Measurements from ENCODE around the gene IFNA6. TPM values are rescaled to one million over a fixed set of nuclear protein-coding genes. Genes with fewer than 3 reads are reported as not detected.

IFNA6 gene
- total and polyA plus RNA-seq, 10 of the 15 experiments (the other 5 are each of a cell fraction or from before 2014, with no cell fraction given): 0.04 TPM; not detected in 9

GRCh38 chr9:21334701-21335632, 15.7 kb downstream of the IFNA6 start, which contains the start of gene KLHL9:
Gene KLHL9, minus strand, starts transcription at chr9:21335404. Its CDS starts 545 bp downstream, at chr9:21334859.
- CTCF ChIA-PET: interaction anchor here (0.7 to 8.3 kb wide), 15 partner anchors 9 to 340 kb away, joined by 3 to 256 read pairs (median 6); partner anchors contain the start of gene IFNA2
- 2% methylated on average over 38 of the region's 55 CpGs for WGBS (ENCODE audit: insufficient coverage, insufficient replicate concordance, low lambda C conversion rate, missing lambda C conversion rate)
- TF ChIP-seq NBN (IDR thresholded peaks at IDR 0.05) (0 out of 2 replicates have a peak, but pooled peaks have one; percentile 56), TCF12 (IDR thresholded peaks at IDR 0.05; ENCODE audit: low read depth, low read length) (peak; percentile 22; the same call in 1 of the 2 replicates), EZH2 (IDR thresholded peaks at IDR 0.05; ENCODE audit: borderline replicate concordance, control insufficient read depth, low read depth, low read length) (no peak), SPI1 (IDR thresholded peaks at IDR 0.05; ENCODE audit: borderline replicate concordance, insufficient read depth, low read depth, low read length) (peak; percentile 72), PML (IDR thresholded peaks at IDR 0.05; ENCODE audit: low read length) (peak; percentile 62; the same call in 1 of the 2 replicates), JUND (IDR thresholded peaks at IDR 0.05; ENCODE audit: low read depth, low read length) (no peak), RFX5 (IDR thresholded peaks at IDR 0.05; ENCODE audit: low read depth, low read length) (no peak), NKRF (conservative IDR thresholded peaks at IDR 0.05) (peak; percentile 90), YY1 (IDR thresholded peaks at IDR 0.05; ENCODE audit: low read depth, low read length) (peak; percentile 47; the same call in 1 of the 2 replicates), NR2F1 (conservative IDR thresholded peaks at IDR 0.05) (peak; percentile 65; the same call in 1 of the 2 replicates), SMAD1 (IDR thresholded peaks at IDR 0.05; ENCODE audit: low read depth, partially characterized antibody) (no peak), BACH1 (IDR thresholded peaks at IDR 0.05; ENCODE audit: borderline replicate concordance) (peak; percentile 67; the same call in 1 of the 2 replicates), MXI1 (IDR thresholded peaks at IDR 0.05; ENCODE audit: low read depth, low read length) (peak; percentile 76)
- TF ChIP-seq, protein P1, sequence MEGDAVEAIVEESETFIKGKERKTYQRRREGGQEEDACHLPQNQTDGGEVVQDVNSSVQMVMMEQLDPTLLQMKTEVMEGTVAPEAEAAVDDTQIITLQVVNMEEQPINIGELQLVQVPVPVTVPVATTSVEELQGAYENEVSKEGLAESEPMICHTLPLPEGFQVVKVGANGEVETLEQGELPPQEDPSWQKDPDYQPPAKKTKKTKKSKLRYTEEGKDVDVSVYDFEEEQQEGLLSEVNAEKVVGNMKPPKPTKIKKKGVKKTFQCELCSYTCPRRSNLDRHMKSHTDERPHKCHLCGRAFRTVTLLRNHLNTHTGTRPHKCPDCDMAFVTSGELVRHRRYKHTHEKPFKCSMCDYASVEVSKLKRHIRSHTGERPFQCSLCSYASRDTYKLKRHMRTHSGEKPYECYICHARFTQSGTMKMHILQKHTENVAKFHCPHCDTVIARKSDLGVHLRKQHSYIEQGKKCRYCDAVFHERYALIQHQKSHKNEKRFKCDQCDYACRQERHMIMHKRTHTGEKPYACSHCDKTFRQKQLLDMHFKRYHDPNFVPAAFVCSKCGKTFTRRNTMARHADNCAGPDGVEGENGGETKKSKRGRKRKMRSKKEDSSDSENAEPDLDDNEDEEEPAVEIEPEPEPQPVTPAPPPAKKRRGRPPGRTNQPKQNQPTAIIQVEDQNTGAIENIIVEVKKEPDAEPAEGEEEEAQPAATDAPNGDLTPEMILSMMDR (IDR thresholded peaks at IDR 0.05 in 2 of 3, conservative IDR thresholded peaks at IDR 0.05 in 1 of 3; ENCODE audit: control insufficient read depth in 2 of 3, extremely low read depth in 1 of 3, insufficient read depth in 1 of 3, low read depth in 3 of 3, low read length in 3 of 3): no peak
- TF ChIP-seq, protein P2, sequence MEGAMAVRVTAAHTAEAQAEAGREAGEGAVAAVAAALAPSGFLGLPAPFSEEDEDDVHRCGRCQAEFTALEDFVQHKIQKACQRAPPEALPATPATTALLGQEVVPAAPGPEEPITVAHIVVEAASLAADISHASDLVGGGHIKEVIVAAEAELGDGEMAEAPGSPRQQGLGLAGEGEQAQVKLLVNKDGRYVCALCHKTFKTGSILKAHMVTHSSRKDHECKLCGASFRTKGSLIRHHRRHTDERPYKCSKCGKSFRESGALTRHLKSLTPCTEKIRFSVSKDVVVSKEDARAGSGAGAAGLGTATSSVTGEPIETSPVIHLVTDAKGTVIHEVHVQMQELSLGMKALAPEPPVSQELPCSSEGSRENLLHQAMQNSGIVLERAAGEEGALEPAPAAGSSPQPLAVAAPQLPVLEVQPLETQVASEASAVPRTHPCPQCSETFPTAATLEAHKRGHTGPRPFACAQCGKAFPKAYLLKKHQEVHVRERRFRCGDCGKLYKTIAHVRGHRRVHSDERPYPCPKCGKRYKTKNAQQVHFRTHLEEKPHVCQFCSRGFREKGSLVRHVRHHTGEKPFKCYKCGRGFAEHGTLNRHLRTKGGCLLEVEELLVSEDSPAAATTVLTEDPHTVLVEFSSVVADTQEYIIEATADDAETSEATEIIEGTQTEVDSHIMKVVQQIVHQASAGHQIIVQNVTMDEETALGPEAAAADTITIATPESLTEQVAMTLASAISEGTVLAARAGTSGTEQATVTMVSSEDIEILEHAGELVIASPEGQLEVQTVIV (IDR thresholded peaks at IDR 0.05; ENCODE audit: borderline replicate concordance, partially characterized antibody): no peak

More at GRCh38 chr9:21334701-21335632, 15.7 kb downstream of the IFNA6 start, which contains the start of gene KLHL9:
- peak within 1 kb of the TSS; percentile 91 for H3K27ac ChIP-seq (ENCODE audit: control insufficient read depth, insufficient read depth)
- H3K4me1 ChIP-seq (ENCODE audit: control insufficient read depth, insufficient read depth, low read length): peaks cover 3% of the 10 kb centered on the region
- intact Hi-C loops (cut with micrococcal nuclease; ENCODE audit: unreplicated experiment): loop anchor here (1.0 to 2.0 kb wide), 2 partner anchors 24 to 46 kb away; no protein-coding TSS in a partner anchor
- peaks cover 0 to 11% of the 10 kb centered on the region in 2 experiments; a peak in 1 of 4 replicates for H3K36me3 ChIP-seq (ENCODE audit: control insufficient read depth in 2 of 2, insufficient read depth in 2 of 2, low read length in 1 of 2)
- H3K27me3 ChIP-seq (replicated peaks in 1 of 2; ENCODE audit: control insufficient read depth in 2 of 2, insufficient read depth in 2 of 2, low read length in 1 of 2): no peaks in the 10 kb centered on the region
- FAIRE-seq (peak; percentile 7), DNase-seq (ENCODE audit: low read depth, low spot score) (peak; percentile 73), ATAC-seq (peak; percentile 89)
- RAD21 ChIA-PET (ENCODE audit: unreplicated experiment): interaction anchor here (0.7 to 5.3 kb wide), 17 partner anchors 9 to 79 kb away, joined by 3 to 44 read pairs (median 5); partner anchors contain the start of gene IFNA2
- SMC1A ChIA-PET (ENCODE audit: uncharacterized antibody, unreplicated experiment): interaction anchor here (0.6 to 8.3 kb wide), 22 partner anchors 9 to 121 kb away, joined by 3 to 205 read pairs (median 4); partner anchors contain the start of gene IFNA8
- H3K9ac ChIP-seq (ENCODE audit: control insufficient read depth, insufficient read depth, low read length): peak within 1 kb of the TSS; percentile 90
- BruUV-seq (replicated peaks): TSS peak; percentile 70
- peak within 1 kb of the TSS; percentile 95 for H3K4me2 ChIP-seq (ENCODE audit: control insufficient read depth, insufficient read depth)
- in situ Hi-C loops (cut with MboI): loop anchor here (5.0 kb wide), 1 partner anchor 57 kb away; no protein-coding TSS in a partner anchor
- H3K4me3 ChIP-seq: peak within 1 kb of the TSS; percentile 82
- H4K20me1 ChIP-seq (ENCODE audit: control insufficient read depth, insufficient read depth): peaks cover 6% of the 10 kb centered on the region; the same call in 1 of the 2 replicates
- POLR2A ChIA-PET: interaction anchor here (0.5 to 1.9 kb wide), 8 partner anchors 10 to 257 kb away, joined by 3 to 6 read pairs (median 3); partner anchors contain the start of gene IFNB1
- peak within 1 kb of the TSS; percentile 85 for H2AFZ ChIP-seq (ENCODE audit: control insufficient read depth, low read depth, low read length)
- H3K9me3 ChIP-seq (replicated peaks; ENCODE audit: control insufficient read depth, insufficient read depth, low read length): no peaks in the 10 kb centered on the region; the same call in 2 of the 3 replicates
- H3K79me2 ChIP-seq (ENCODE audit: control insufficient read depth, insufficient read depth, low read length): peaks cover 52% of the 10 kb centered on the region
